Measurements from ENCODE around the gene FBXL15. TPM values are rescaled to one million over a fixed set of nuclear protein-coding genes. Genes with fewer than 3 reads are reported as not detected.

The FBXL15 gene
- total and polyA plus RNA-seq, 2 of the 13 experiments (the other 11 are each of a cell fraction or from before 2014, with no cell fraction given), result 4.3 to 8.3 TPM

- no peak for TF ChIP-seq ZBTB40 (IDR thresholded peaks at IDR 0.05)
- TF ChIP-seq ZBTB40 (CRISPR knock-in tag; IDR thresholded peaks at IDR 0.05), result peak; percentile 56; the same call in 1 of the 2 replicates
- TF ChIP-seq MEF2D (CRISPR knock-in tag; IDR thresholded peaks at IDR 0.05), result 0 out of 2 replicates have a peak, but pooled peaks have one; percentile 19
- TF ChIP-seq ZNF235 (CRISPR knock-in tag; IDR thresholded peaks at IDR 0.05; ENCODE audit: borderline replicate concordance), result 0 out of 2 replicates have a peak, but pooled peaks have one; percentile 36
- TF ChIP-seq SNAPC4 (CRISPR knock-in tag; IDR thresholded peaks at IDR 0.05), result peak; percentile 83; the same call in 1 of the 2 replicates
- no peak for TF ChIP-seq ARHGAP35 (CRISPR knock-in tag; IDR thresholded peaks at IDR 0.05; ENCODE audit: borderline replicate concordance)
- TF ChIP-seq SRF (IDR thresholded peaks at IDR 0.05; ENCODE audit: low read depth, low read length), result no peak
- TF ChIP-seq PITX1 (CRISPR knock-in tag; IDR thresholded peaks at IDR 0.05), result peak; percentile 57
- TF ChIP-seq ZFP82 (CRISPR knock-in tag; IDR thresholded peaks at IDR 0.05; ENCODE audit: borderline replicate concordance), result no peak
- TF ChIP-seq NR3C1 (CRISPR knock-in tag; IDR thresholded peaks at IDR 0.05), result no peak
- peak; percentile 83 for TF ChIP-seq SALL1 (CRISPR knock-in tag; IDR thresholded peaks at IDR 0.05)
- TF ChIP-seq PATZ1 (CRISPR knock-in tag; IDR thresholded peaks at IDR 0.05), result peak; percentile 85
- TF ChIP-seq SMARCC2 (IDR thresholded peaks at IDR 0.05), result no peak
These were observed 11.7 kb downstream of the FBXL15 start, which contains the start of gene CUEDC2 (continued) for GRCh38 chr10:102432162-102432950.

All from HepG2 (cell line).